CD4-positive, alpha-beta T cell treated with Interleukin-2 at 100 ng/mL for 4 hours (primary cell): ENCODE data around the gene TNS1.

ENCODE experiments used
- DNase-seq: peaks from one replicate; pipeline ENCODE4 v3.0.0-alpha.2; 2020; ENCODE audit warnings: low spot score

The TNS1 gene

GRCh38 chr2:217848351-217848957 is 154.3 kb downstream of the TNS1 start:
- DNase-seq: no peak

DNA sequence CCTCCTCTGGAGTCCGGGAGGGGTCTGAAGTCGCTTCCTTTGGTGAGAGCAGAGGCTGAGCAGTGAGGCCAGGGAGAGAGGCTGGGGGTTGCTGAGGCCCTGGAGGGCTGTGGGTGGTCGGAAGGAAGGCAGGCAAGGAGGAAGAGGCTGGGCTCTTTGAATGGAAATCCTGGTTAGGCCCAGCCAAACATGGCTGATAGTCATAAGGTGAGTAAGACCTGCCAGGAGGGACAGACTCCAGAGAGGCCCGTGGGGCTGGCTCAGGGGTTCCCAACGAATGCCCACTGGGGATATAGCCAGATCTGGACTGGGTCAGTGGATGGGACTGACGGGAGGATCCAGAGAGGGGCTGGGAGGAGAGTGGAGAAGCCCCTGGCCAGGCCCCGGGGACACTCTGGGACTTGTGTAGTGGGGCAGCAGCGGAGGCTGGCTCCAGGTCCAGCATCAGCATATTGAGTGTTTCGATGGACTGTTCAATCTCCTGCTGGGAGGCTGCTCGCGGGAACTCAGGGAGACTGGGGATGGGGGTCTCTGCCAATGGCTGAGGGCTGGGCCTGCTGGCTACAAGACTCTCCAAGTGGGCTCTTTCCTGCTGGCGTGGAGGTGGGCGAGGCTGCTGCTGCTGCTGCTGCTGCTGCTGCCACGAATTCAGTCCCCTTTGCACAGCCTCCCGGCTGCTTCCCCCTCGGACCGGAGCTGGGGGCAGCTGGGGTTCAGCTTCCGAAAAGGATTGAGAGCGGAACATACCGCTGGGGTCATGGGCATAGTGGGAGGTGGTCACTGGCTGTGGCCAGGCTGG is 155.0 kb downstream of the TNS1 start:
- DNase-seq: no peak

- DNase-seq: no peak
These were observed 155.7 kb downstream of the TNS1 start for GRCh38 chr2:217847115-217847514.

DNA sequence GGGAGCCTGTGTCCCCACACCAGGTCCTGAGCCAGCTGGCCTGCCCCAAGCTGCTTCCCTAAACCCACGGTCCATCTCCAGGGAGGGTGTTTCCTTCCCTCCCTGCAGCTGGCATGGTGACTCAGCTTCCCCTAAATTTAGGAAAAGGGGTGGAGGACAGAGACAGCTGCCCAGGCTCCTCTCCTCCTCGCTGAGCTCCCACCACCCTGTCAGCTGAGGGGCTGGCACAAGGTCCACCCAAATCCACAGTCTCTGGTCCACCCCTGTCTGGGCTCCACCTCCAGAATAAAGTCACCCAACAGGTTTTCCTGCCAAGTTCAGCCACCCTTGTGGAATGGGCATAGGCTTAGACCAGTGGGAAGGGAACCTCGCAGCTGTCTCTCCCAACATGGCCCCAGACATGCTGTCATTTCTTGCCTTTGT is 156.5 kb downstream of the TNS1 start:
- no peak for DNase-seq

DNA sequence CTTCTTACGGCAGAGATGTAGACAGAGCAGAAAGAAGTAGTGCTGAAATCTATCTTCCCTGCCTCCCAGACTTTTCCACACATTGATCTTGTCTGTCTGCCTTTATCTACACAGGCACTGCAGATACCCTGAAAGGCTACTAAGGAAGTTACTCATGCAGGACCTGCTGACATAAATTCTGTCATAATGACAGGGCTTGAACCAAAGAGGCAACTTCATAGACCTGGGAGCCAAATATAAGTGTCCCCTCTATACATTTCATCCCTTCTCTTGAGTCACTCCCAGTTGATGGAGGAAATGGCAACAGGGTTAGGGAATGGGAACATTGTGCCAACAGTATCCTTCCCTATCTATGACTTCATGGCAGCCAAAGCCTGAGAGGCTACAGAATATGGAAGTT is 157.5 kb downstream of the TNS1 start:
- DNase-seq: no peak

GRCh38 chr2:217844696-217845095 is 158.1 kb downstream of the TNS1 start:
- DNase-seq: no peak

DNA sequence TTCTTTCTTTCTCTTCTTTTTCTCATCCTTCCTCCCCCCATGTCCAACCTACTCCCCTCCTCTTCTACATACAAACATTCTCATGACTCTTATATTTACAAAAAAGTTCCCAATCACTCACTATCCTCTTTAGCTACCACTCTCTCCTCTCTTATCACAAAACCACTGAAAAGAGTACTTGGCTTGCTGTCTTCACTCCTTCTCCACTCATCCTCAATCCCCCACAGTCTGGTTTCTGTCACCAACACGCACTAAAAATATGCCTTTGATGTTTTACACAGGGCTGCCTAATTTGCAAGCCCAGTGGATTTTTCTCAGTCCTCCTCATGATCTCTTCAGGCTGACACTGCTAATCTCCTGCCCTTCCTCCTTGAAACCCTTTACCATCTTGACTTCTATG is 159.5 kb downstream of the TNS1 start:
- DNase-seq: no peak

- no peak for DNase-seq
These were observed 160.8 kb downstream of the TNS1 start for GRCh38 chr2:217842017-217842416.

GRCh38 chr2:217840522-217840921 is 162.3 kb downstream of the TNS1 start:
- DNase-seq: no peak

DNA sequence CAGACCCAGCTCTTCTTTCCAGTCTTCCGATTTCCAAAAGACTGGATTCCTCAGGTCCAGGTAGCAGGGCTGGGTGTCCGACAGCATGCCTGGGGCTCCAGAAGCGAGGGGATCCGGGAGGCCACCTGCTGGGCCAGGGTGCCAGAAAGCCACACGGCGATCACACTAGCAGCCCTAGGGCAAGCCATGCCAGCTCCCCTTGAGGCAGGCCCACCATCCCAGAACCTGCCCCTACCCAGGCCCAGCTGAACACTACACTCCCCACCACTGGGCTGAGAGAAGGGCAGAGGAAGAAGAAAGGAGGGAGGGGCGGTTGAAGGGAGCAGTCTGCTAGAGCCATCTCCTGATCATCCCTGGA is 163.1 kb downstream of the TNS1 start:
- DNase-seq: no peak

GRCh38 chr2:217839073-217839749 is 163.6 kb downstream of the TNS1 start:
- no peak for DNase-seq

GRCh38 chr2:217838409-217838831 is 164.4 kb downstream of the TNS1 start:
- DNase-seq: no peak

DNA sequence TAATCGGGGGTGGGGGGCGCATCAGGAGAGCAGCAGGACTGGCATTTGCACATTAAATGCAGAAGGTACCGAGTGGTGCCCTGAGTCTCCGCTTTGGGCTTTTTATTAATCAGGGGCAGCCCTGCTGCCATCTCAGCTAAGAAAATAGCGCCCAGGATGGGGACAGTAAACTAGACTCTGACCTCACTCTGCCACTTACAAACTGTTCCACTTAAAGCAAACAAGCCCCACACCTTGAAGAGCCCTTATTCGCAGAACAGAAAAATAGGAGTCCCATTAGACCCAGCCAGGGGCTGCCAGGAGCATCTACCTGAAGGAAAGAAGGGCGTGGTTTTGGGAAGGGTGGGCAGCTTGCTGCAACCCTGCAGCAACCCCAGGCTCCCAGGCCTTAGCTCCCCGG is 165.3 kb downstream of the TNS1 start:
- no peak for DNase-seq

- no peak for DNase-seq
These were observed 165.8 kb downstream of the TNS1 start for GRCh38 chr2:217836901-217837491.

DNA sequence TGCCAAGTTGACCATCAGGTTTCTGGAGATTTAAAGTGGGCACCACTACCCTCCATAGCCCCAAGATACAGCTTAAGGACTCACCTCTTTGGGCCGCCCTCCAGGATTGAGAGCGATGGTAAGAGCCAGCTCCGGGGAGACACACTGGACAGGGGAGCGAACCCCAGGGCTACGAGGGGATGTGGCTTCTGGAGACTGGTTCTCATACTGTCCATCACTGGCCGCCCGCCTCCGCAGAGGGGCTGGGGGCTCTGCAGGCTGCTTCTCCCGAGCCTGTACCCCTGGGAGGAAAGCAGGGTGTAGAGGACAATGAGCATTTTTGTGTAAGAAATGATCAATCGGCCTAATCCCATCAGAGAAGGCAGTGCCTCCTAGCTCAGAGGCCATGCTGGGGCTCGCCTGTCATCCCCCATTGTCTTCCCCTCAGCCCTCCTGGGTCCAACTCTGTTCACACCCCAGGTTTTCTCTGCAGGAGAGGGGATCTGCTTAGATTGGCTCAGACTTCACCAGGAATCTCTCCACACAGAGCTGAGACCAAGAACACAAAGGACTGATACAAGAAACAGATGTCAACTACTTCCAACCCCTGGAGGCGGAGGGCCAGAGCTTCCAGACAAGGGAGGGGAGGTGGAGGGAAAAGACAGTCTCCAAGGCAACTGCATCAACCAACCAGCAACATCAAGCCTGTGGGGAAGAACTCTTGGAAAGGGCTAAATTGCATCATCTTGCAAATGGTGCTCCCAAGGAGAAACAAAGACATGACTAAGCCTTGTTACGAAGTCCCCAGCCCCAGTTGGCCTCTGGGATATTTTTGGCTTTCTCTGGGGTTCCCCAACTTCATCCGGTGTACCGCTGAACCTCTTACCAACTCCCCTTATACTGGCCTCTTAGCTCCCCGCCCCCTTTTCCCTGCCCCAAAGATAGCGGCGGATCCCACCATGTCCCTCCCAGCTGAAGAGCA is 166.6 kb downstream of the TNS1 start:
- DNase-seq: no peak

GRCh38 chr2:217834744-217835513 is 167.9 kb downstream of the TNS1 start:
- DNase-seq: no peak

GRCh38 chr2:217834057-217834620 is 168.7 kb downstream of the TNS1 start:
- DNase-seq: no peak

DNA sequence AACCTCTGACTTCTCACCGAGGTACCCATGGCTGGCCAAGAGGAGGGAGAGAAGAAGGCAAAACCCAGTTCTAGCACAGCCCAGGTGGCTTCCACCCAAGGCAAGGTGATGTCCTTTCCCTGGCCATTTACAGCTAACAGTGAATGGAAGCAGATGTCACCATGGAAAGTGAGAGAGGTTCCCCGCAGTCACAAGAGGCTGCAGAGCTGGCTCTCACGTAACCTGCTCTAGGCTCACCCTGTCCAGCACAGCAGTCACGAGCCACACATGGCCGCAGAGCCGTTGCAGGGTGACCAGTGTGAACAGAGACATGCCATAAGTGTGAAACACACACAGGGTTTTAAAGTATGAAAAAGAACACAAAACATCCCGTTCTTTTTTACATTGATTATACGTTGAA is 169.4 kb downstream of the TNS1 start:
- no peak for DNase-seq

GRCh38 chr2:217832987-217833386 is 169.8 kb downstream of the TNS1 start:
- no peak for DNase-seq

- DNase-seq: no peak
These were observed 170.7 kb downstream of the TNS1 start for GRCh38 chr2:217832115-217832514.

DNA sequence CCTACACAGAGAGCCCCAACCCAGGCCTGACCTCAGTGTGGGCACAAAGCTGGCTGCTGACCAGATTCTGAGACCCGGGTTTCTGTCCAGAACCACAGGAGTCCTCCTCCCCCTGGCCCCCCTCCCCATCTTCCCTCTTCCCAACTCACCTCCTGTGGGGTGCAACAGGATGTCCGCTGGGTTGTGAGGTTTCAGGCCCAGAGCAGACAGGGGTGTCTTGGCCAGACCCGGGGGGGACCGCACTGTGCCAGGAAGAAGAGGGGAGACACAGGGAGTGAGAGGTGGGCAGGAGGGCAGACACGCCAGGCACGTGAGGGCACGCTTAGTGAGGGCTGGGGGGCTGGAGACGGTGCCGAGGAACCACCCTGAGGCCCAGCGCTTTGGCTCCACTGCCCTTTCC is 171.5 kb downstream of the TNS1 start:
- no peak for DNase-seq
